ENCODE measurements around the gene ZDHHC20.

Gene ZDHHC20, protein sequence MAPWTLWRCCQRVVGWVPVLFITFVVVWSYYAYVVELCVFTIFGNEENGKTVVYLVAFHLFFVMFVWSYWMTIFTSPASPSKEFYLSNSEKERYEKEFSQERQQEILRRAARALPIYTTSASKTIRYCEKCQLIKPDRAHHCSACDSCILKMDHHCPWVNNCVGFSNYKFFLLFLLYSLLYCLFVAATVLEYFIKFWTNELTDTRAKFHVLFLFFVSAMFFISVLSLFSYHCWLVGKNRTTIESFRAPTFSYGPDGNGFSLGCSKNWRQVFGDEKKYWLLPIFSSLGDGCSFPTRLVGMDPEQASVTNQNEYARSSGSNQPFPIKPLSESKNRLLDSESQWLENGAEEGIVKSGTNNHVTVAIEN

DNA sequence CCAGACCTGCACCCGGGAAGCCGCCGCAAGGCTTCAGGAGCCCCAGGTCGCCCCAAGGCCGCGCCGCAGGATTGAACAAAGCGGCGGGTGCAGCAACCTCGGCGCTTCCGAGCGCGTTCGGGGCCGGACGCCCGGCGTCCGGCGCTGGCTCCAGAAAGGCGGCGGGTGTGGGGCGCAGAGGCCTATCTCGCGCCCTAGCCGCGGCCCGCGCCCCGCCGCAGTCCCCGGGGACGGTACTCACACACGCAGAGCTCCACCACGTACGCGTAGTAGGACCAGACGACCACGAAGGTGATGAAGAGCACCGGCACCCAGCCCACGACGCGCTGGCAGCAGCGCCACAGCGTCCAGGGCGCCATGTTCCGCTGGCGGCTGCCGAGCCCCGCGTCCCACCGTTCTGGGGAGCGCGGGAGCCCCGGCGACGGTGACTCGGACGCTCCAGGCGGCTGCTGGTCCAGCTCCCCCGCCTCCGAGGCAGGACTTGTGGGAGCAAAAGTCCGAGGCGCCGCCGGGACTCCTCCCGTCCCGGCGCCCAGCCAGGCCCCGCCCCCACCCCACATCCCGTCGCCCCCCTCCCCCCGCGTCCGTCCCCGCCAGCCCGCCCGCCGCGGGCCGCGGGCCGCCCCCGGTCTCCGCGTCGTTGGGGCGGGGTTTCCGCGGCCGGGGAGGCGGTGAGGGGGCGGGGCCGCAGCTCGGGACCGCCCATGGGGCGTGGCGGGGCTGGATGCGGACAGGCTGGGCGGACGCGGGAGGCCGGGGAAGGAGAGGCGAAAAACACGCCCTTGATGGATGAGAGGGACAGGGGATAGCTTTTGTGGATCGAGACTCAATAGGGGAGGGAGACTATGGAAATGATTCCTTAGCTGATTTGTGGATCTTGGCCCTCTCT, at the start of gene ZDHHC20:
Gene ZDHHC20 (minus strand): TSS at position 491 of the 889 bp plus-strand sequence. CDS start 132 bp downstream, at position 359.
- in situ Hi-C loops (cut with MboI; ENCODE audit: low sequenced_read_pairs), result no loop called here

DNA sequence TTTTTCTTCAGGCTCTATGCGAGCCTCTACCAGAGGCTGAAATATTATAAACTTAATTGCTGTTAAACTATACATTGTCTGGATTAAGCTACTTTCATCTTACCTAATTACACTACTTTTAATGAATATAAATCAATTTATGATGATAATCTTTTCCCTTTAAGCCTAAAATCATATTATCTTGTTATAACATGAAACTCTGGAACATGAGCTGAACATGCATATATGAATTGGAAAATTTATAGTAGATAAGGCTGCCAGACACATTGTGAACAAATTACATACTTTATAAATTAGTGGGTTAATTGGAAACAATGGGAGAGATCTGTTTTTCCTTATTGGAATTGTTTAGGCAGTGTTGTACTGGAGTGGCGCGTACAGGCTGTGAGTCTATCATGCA, 45.3 kb upstream of the ZDHHC20 start:
- in situ Hi-C loops (cut with MboI; ENCODE audit: low sequenced_read_pairs), result no loop called here

DNA sequence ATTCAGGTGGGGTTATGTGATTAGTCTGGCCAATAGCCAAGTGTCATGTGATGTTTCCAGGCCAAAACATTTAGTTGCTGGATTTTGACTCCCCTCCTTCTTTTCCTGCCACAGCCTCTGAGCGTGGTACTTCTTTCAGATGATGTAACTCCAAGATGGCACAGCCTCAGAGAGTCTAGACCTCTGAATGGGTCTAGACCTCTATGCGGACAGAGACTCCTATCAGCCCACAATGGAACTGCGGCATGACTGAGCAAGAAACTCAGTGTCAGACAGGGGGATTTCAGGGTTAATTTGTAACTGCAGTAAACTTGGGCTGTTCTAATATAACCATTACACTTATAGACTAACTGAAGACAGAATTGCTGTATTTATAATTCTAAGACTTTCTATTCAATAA, 42.6 kb upstream of the ZDHHC20 start:
- in situ Hi-C loops (cut with MboI; ENCODE audit: low sequenced_read_pairs), result no loop called here

DNA sequence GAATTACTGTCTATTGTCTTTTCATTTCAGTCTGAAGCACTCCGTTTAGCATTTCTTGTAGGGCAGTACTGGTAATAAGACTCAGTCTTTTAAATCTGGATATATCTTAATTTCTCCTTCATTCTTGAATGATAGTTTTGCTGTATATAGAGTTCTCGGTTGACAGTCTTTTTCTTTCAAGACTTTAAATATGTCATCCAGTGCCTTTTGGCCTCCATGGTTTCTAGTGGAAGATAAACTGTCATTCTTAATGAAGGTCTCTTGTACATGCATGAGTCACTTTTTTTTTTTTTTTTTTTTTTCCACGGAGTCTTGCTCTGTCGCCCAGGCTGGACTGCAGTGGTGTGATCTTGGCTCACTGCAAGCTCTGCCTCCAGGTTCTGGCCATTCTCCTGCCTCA, 27.2 kb upstream of the ZDHHC20 start:
- in situ Hi-C loops (cut with MboI; ENCODE audit: low sequenced_read_pairs), result loop anchor here (25.0 kb wide), 3 partner anchors 549 to 1299 kb away; partner anchors contain the start of gene GJB2

DNA sequence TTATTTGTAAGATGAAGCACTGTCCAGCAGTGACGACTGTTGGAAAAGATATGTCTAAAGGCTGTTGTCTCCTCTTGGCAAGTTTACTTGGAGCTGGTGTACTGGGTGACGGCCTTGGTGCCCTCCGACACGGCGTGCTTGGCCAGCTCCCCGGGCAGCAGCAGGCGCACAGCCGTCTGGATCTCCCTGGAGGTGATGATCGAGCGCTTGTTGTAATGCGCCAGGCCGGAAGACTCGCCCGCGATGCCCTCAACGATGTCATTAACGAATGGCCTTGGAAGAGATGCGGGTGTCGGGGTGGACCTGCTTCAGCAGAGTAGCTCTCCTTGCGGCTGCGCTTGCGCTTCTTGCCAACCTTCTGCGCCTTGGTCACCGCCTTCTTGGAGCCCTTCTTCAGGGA, 24.6 kb upstream of the ZDHHC20 start:
- in situ Hi-C loops (cut with MboI; ENCODE audit: low sequenced_read_pairs), result loop anchor here (25.0 kb wide), 3 partner anchors 546 to 1296 kb away; partner anchors contain the start of gene GJB2

DNA sequence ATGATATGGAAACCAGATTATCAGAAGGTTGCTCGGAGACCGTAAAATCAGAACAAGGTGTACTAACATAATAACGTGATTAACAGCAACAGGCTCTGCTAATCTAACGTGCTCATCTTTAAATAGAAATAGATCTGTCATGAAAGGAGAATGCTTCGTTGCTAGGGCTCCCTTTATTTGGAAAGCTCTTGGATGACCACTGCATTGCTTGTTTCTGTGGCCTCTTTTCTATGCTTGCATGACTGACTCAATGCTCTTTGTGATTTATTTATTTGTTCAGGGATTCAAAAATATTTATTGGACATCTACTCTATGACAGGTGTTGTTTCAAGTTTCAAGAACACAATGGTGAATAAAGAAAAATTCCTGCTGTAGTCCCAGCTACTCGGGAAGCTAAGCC, 22.3 kb upstream of the ZDHHC20 start:
- in situ Hi-C loops (cut with MboI; ENCODE audit: low sequenced_read_pairs), result loop anchor here (25.0 kb wide), 3 partner anchors 544 to 1294 kb away; partner anchors contain the start of gene GJB2

DNA sequence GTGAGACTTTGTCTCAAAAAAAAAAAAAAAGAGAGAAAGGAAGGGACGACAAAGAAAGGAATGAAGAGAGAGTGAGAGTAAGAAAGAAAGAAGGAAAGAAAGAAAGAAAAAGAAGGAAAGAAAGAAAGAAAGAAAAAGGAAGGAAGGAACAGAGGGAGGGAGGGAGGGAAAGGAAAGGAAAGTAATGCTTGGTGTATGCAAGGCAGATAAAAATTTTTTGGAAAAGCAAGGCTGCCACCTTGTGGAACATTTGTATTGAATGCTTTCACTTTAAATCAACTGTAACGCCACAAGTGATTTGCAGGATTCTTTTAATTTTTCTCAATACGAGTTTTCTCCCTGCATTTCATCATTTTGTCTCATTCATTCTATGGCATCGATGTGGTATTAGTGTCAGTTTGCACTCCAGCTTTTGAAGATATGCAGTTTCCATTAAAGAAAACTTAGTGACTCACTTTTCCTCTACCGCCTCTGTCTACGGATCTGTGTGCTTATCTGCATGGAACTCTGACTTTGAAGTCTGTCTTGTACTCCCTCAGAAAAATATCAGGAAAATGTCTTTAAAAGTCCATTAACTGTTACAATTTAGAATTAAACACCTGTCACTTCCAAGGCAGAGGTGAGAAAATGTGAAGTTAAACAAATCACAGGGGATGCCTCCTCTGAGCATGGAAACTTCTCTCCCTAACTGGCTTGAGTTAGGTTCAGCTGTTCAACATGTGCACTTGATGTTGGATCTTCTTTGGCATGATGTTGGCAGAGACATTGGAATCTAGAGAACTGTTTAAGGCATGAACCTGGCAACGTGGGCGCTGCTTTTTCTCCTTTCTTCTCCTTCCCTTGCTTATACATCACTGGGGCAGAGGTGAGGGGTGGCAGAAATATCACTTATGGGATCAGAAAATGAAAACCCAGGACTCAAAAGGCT, 20.0 kb upstream of the ZDHHC20 start:
- in situ Hi-C loops (cut with MboI; ENCODE audit: low sequenced_read_pairs), result loop anchor here (25.0 kb wide), 3 partner anchors 542 to 1292 kb away; partner anchors contain the start of gene GJB2

DNA sequence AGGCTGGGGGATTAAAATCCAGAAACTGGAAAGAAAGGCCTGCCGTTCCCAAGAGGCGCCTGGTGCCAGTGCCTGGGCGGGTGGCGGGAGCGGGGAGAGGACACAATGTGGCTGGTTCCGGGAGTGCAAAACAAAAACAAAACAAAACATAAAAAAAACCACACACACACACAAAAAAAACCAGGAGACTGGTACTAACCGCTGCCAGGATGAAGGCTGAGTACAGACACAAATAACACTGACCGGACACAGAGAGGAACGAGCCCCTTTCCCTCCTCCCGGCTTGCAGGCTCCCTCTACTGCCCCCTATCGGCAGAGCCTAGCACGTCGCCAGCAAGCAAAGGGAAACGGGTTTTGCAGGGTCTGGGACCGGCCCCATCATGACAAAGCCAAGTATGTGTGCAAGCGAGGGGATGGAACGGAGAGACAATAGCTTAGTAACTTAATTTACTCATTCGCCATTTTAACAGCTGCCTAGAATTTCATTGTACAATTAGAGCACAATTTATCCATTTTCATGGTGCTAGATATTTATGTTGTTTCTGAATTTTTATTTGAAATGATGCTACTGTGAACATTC, 17.9 kb upstream of the ZDHHC20 start:
- in situ Hi-C loops (cut with MboI; ENCODE audit: low sequenced_read_pairs), result loop anchor here (25.0 kb wide), 3 partner anchors 540 to 1290 kb away; partner anchors contain the start of gene GJB2

DNA sequence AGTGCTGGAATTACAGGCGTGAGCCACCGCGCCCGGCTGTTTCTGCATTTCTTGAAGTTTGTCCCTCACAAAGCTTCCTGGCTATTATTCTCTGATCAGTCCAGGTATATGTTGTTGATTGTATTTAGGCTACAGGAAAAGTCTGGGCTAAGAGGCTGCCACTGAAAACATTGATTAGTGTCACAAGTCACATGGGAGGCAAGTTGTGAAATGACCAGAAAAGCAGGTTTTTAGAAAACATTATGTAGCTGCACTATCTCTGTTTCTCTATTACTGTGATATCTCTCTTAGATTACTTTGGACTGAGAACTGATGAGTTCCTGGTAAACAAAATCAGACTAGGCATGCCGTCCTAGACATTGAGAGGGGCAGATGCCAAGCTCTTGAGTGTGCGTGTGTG, 16.0 kb upstream of the ZDHHC20 start:
- in situ Hi-C loops (cut with MboI; ENCODE audit: low sequenced_read_pairs), result loop anchor here (25.0 kb wide), 3 partner anchors 538 to 1288 kb away; partner anchors contain the start of gene GJB2

DNA sequence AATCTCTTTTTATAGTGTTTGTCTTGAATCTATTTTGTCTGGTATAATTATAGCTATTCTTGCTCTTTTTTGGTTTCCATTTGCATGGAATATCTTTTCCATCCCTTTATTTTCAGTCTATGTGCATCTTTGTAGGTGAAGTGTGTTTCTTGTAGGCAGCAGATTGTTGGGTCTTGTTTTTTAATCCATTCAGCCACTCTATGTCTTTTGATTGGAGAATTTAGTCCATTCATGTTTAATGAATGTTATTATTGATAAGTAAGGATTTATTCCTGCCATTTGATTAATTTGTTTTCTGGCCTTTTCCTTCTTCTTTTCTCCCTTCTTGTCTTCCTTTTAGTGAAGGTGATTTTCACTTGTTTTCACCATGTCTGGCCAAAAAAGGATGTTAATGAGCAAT, 11.7 kb upstream of the ZDHHC20 start:
- in situ Hi-C loops (cut with MboI; ENCODE audit: low sequenced_read_pairs), result no loop called here

DNA sequence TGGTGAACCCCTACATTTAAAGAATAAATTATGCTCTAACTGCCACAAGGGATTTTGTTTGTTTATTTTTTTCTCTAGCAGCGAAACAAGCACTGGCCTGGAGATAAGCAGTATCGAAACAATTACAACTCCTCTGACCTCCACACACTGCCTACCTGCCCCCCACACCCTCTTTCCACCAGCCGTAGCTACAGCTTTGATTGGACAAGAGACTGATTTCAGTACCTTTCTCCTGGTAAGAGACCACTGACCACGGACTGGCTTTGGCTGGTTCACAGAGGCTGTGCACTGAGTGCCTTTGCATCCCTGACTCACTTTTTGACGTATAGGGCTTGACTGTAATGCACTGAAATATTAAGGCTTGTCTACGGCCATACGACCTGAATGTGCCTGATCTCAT, 7.4 kb upstream of the ZDHHC20 start:
- in situ Hi-C loops (cut with MboI; ENCODE audit: low sequenced_read_pairs), result loop anchor here (10.0 kb wide), 1 partner anchor 172 kb away; no protein-coding TSS in a partner anchor

DNA sequence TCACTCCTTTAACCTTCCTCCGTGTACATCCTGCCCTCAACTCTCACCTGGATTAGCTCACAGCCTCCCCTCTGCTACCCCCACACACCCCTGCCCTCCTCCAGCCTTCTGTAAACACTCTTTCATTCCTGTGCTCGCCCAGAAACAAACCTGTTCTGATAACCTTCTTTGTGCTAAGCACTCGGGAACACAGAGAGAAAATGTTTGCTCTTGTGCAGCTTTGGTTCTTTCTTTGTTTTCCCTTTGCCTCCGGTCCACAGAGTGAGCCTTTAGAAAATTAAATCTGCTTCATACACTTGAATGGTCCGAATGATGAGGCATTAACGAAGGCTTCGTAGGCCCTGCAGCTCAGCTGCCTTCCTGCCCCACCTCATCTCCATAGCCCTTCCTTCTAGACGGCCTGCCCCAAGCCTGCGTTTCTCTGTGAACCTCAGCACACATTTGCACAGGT, 6.6 kb upstream of the ZDHHC20 start:
- in situ Hi-C loops (cut with MboI; ENCODE audit: low sequenced_read_pairs), result loop anchor here (10.0 kb wide), 1 partner anchor 171 kb away; no protein-coding TSS in a partner anchor

DNA sequence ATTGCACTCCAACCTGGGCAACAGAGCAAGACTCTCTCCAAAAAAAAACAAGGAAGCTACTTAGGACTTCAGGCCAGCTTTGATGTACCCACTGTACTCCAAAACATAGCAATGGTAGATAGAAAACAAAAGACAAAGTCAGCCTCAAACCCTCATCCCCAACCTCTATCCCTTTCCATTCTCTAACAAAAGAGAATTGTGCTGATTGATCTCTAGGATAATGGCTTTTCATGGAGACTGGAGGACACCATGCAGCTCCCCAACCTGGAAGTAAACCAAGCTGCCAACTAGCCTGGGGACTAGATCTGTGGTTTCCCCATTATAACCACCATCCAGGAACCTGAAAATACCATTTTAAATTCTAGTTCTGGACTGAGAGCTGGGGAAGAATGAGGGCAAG, 4.3 kb upstream of the ZDHHC20 start:
- in situ Hi-C loops (cut with MboI; ENCODE audit: low sequenced_read_pairs), result loop anchor here (10.0 kb wide), 1 partner anchor 169 kb away; no protein-coding TSS in a partner anchor

DNA sequence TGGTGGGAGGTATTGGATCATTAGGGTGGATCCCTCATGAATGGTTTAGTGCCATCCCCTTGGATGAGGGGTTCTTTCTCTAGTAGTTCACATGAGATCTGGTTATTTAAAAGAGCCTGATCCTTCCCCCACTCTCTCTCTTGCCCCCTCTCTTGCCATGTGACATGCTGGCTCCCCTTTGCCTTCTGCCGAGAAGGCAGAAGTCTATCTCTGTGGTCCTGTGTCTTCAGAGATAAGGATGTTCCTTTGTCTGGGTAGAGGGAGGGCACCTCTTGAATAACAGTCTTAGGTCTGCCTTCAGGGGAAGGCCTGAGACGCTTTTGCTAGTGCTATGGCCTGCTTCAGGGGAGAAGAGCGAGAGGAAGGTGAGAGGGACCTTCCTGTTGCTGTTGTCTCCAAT, 2.0 kb upstream of the ZDHHC20 start:
- in situ Hi-C loops (cut with MboI; ENCODE audit: low sequenced_read_pairs), result loop anchor here (10.0 kb wide), 1 partner anchor 166 kb away; no protein-coding TSS in a partner anchor

DNA sequence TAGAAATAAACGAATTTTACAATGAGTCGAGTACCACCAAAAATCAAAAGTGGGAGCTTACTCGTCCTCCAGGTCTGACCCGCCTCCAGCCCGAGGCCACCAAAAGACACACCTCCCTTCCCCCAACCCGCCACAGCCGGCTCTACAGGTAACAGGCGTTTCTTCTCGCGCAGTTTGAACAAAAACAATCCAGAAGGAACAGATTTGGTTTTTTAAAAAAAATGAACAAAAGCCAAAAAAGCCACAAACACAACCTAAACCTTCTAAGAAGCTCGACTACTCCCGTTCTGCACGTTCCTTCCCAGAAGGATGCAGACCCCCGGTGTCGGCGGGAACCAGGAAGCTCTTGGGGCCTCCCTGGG, 671 bp downstream of the ZDHHC20 start:
- in situ Hi-C loops (cut with MboI; ENCODE audit: low sequenced_read_pairs), result no loop called here

DNA sequence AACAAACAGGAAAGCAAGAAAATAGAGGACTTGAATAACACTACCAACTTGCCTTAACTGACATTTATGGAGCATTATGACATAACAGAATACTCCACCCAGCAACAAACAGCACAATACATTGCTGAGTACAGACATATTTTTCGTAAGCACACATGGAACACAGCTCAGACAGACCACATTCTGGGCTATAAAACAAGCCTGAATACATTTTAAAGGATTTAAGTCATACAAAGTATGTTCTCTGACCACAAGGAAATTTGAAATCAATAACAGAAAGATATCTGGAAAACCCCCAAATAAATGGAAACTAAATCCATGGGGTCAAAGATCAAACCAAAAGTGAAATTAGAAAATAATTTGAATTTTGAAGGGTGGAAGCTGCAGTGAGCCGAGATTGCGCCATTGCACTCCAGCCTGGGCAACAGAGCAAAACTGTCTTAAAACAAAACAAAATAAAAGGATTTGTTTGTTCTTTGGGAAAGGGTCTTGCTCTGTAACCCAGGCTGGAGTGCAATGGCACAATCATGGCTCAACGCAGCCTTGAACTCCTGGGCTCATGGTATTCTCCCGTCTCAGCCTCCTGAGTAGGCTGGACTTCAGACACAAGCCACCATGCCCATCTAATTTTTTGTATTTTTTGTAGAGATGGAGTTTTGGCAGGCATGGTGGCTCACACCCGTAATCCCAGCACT, 5.6 kb downstream of the ZDHHC20 start:
- in situ Hi-C loops (cut with MboI; ENCODE audit: low sequenced_read_pairs), result no loop called here

DNA sequence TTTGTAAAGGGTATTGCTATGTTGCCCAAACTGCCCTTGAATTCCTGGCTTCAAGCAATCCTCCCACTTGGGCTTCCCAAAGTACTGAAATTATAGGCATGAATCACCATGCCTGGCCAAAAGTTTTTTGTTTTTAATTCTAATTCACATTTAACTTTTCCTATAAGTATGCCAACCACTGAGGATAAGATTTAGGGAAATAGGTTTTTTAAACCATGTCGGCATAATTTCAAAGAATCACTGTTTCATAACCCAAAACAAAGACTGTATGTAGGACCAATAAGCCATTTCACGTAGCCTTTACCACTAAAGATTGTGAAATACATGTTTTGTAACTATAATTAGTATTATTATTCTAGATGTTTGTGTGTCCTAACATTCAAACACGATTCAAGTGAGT, 8.2 kb downstream of the ZDHHC20 start:
- in situ Hi-C loops (cut with MboI; ENCODE audit: low sequenced_read_pairs), result no loop called here

DNA sequence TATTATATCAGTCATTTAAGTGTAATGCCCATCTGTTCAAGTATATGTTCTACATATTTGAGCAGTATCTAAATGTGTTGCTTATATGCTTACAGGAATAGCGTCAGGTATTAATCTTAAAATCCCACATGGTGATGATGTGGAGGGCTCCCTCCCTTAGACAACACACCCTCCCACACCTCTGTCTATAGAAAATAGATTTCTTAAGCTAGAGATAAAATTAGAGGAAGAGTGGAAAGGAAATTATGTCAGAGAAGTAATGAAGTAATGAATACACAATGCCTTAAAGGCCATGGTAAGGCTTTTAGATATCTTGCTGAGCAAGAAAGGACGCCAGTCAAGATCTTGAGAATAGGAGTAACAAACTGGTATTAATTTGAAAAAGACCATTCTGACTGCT, 12.4 kb downstream of the ZDHHC20 start:
- in situ Hi-C loops (cut with MboI; ENCODE audit: low sequenced_read_pairs), result no loop called here

DNA sequence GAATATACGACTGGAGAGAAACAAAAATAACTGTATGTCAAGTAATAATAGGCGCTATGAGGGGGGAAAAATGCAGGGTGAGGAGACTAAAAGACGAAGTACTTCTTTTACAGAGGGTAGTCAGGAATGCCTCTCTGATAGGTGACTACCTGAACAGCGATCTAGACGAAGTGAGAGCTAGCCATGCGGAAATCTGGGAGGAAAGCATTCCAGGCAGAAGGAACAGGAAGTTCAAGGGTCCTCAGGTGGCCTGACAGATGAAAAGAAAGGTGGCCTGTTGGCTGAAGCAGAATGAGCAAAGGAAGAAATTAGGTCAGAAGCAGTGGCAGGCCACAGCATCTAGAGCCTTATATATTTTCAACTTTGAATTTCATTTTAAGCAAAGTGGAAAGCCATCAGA, 13.3 kb downstream of the ZDHHC20 start:
- in situ Hi-C loops (cut with MboI; ENCODE audit: low sequenced_read_pairs), result no loop called here
